Right lobe of liver (tissue), 6 donors: ENCODE results near the gene DOK4. TPM values are rescaled to one million over a fixed set of nuclear protein-coding genes. Genes with fewer than 3 reads are reported as not detected.
A peak's percentile ranks its signal among the peaks of the same experiment; 100 is the strongest.

Experiments
- ATAC-seq, 4 donors: fragments of 200-7000 bp; cut with Tn5 transposase; one replicate each; pipeline ENCODE4 v1.9.1; 2020; ENCODE audit warnings: mild to moderate bottlenecking in 4 of 4, moderate library complexity in 4 of 4
- DNase-seq, 3 donors: peaks; one replicate each; pipeline ENCODE4 v3.0.0-alpha.2; 2020
- H3K27ac ChIP-seq, 3 donors: fragments of 200-600 bp; one replicate each; pipeline ENCODE4 v1.8.0; 2022
- H3K27me3 ChIP-seq, 2 donors: fragments of 200-600 bp; one replicate each; pipeline ENCODE4 v1.8.0; 2022
- H3K36me3 ChIP-seq, 4 donors: fragments of 200-600 bp; sonication (generic) in 1 of 4; one replicate each; pipeline versions ENCODE4 v1.5.1 to v1.8.0; 2017 to 2022; ENCODE audit warnings: control low read depth in 1 of 4
- H3K4me1 ChIP-seq, 4 donors: fragments of 200-600 bp; sonication (generic) in 1 of 4; one replicate each; pipeline versions ENCODE4 v1.5.1 to v1.8.0; 2017 to 2022; ENCODE audit warnings: control low read depth in 1 of 4
- H3K4me3 ChIP-seq, 3 donors: fragments of 200-600 bp; one replicate each; pipeline ENCODE4 v1.8.0; 2022
- H3K9me3 ChIP-seq, 4 donors: fragments of 200-600 bp; sonication (generic) in 1 of 4; one replicate each; pipeline versions ENCODE4 v1.5.1 to v1.8.0; 2017 to 2022; ENCODE audit warnings: control low read depth in 1 of 4
- CTCF ChIP-seq, 4 donors: fragments of 200-600 bp in 3 of 4; fragments of 450-650 bp in 1 of 4; IDR thresholded peaks; one replicate each; pipeline versions ENCODE4 v1.5.1 to v1.8.0; 2016 to 2022; ENCODE audit warnings: antibody characterized with exemption in 4 of 4, mild to moderate bottlenecking in 2 of 4
- POLR2A ChIP-seq: fragments of 450-650 bp; IDR thresholded peaks from one replicate; pipeline ENCODE4 v1.6.1; 2017; ENCODE audit warnings: antibody characterized with exemption, mild to moderate bottlenecking
- WGBS: methylation state at CpG from one replicate; pipeline ENCODE4 v1.1.6; 2018; ENCODE audit warnings: low coverage, low lambda C conversion rate; ENCODE audit not compliant: insufficient coverage; ENCODE audit errors: missing lambda C conversion rate; 5-methylcytosine and 5-hydroxymethylcytosine counted together
- intact Hi-C, 2 donors: fragments of 100-400 bp; cut with DNase I; formaldehyde crosslinking; loops; one replicate each; pipeline versions ENCODE4 v1.11.2 to v1.14.1; 2022
- total RNA-seq, 6 experiments: library from RNA; depleted of rRNA in 2 of 6; stranded (reverse); fragments of >200 nt in 2 of 6; fragmentation: NEBNext Ultra II Directional in 3 of 6; extraction: Animal tissue kit (Norgen Biotek cat#: 25700) in 3 of 6; gene quantifications; one replicate each; pipeline versions ENCODE4 v1.1.0 to v1.2.4, GENCODE V29; 2016 to 2023
- donor health status: DM: no; HTN: yes; CAD: no.
- donor health status: DM: no; HTN: no; CAD: no.
- donor health status: DM: no; HTN: no; CAD: no.
- donor health status: DM: no; HTN: yes; CAD: no.
- donor health status: DM: no; HTN: yes; CAD: no.

Gene DOK4
- total RNA-seq, 6 experiments from 2014 or later = 20.0 to 62.1 (median 36.7) TPM

GRCh38 chr16:57493767-57494166 lies 7.5 kb upstream of the DOK4 start:
- no peaks in the 10 kb centered on the region for H3K36me3 ChIP-seq
- 83% methylated on average over 4 of the region's 4 CpGs for WGBS
- H3K9me3 ChIP-seq = no peaks in the 10 kb centered on the region
- H3K27ac ChIP-seq = no peak overlapping the region
- no peaks in the 10 kb centered on the region for H3K27me3 ChIP-seq
- intact Hi-C loops = no loop called here
- H3K4me3 ChIP-seq = no peak overlapping the region
- no peak for TF ChIP-seq POLR2A
- no peak for TF ChIP-seq CTCF (IDR thresholded peaks at IDR 0.05)
- DNase-seq (no peak), ATAC-seq (no peak)
- no peaks in the 10 kb centered on the region for H3K4me1 ChIP-seq

GRCh38 chr16:57489229-57489628 lies 2.9 kb upstream of the DOK4 start:
- peaks cover 0 to 9% (median 4%) of the 10 kb centered on the region in 4 donors for H3K4me1 ChIP-seq
- ATAC-seq = no peak
- no peaks in the 10 kb centered on the region for H3K27me3 ChIP-seq
- H3K9me3 ChIP-seq = no peaks in the 10 kb centered on the region
- no peak for TF ChIP-seq POLR2A
- no peak for TF ChIP-seq CTCF (IDR thresholded peaks at IDR 0.05)
- WGBS = 100% methylated on average over 5 of the region's 5 CpGs
- DNase-seq = peak in 1 of 3 donors; percentile 10
- intact Hi-C loops = no loop called here
- no peak overlapping the region for H3K27ac ChIP-seq
- no peaks in the 10 kb centered on the region for H3K36me3 ChIP-seq
- H3K4me3 ChIP-seq = no peak overlapping the region

- TF ChIP-seq CTCF (IDR thresholded peaks at IDR 0.05) = no peak
- TF ChIP-seq POLR2A = no peak
- WGBS = 92% methylated on average over 4 of the region's 8 CpGs
- H3K36me3 ChIP-seq = no peaks in the 10 kb centered on the region
- intact Hi-C loops = no loop called here
- H3K4me3 ChIP-seq = no peak overlapping the region
- DNase-seq (peak in 1 of 3 donors; percentile 38), ATAC-seq (no peak)
- no peaks in the 10 kb centered on the region for H3K27me3 ChIP-seq
- H3K4me1 ChIP-seq = peaks cover 0 to 9% (median 4%) of the 10 kb centered on the region in 4 donors
- H3K27ac ChIP-seq = no peak overlapping the region
- no peaks in the 10 kb centered on the region for H3K9me3 ChIP-seq
Observed at GRCh38 chr16:57486858-57487834, 853 bp upstream of the DOK4 start.

GRCh38 chr16:57485091-57485915 lies 990 bp downstream of the DOK4 start:
- ATAC-seq (peak in 1 of 4 donors; percentile 28), DNase-seq (peak in 1 of 3 donors; percentile 46)
- peaks cover 0 to 15% (median 7%) of the 10 kb centered on the region in 4 donors for H3K4me1 ChIP-seq
- H3K27me3 ChIP-seq = no peaks in the 10 kb centered on the region
- peak overlapping the region; percentile 31 to 64 (median 60) for H3K27ac ChIP-seq
- intact Hi-C loops = no loop called here
- H3K9me3 ChIP-seq = no peaks in the 10 kb centered on the region
- TF ChIP-seq CTCF (IDR thresholded peaks at IDR 0.05) = no peak
- no peak for TF ChIP-seq POLR2A
- H3K4me3 ChIP-seq = peak overlapping the region; percentile 79 to 95 (median 88)
- H3K36me3 ChIP-seq = no peaks in the 10 kb centered on the region
- WGBS = 23% methylated on average over 3 of the region's 14 CpGs
